K562 (cell line): ENCODE data around the gene ANKS1A. TPM values are rescaled to one million over a fixed set of nuclear protein-coding genes. Genes with fewer than 3 reads are reported as not detected.

Experiments used
- ATAC-seq: fragments of 200-7000 bp; cut with Tn5 transposase; 3 replicates; pipeline ENCODE4 v1.9.1; 2020; ENCODE audit warnings: moderate library complexity
- BruUV-seq: library from RNA; stranded (reverse); fragments of 400-500 nt; replicated peaks from 2 replicates; lab custom pipeline; 2021; lab: Mats Ljungman, UMichigan
- CTCF ChIA-PET: fragments of 300-600 bp; formaldehyde crosslinking; extraction: SDS; loops from one replicate; lab custom pipeline; 2021; ENCODE audit warnings: low intra/inter-chr PET ratio; lab: Yijun Ruan, JAX
- POLR2A ChIA-PET: fragments of 300-600, 350-650 bp; sonication (Branson Sonifier 250); formaldehyde crosslinking; extraction: SDS; loops from one replicate; lab custom pipeline; 2021; ENCODE audit warnings: antibody characterized with exemption, inconsistent platforms; lab: Yijun Ruan, JAX
- DNase-seq, 4 experiments: peaks; one replicate each; pipeline versions ENCODE4 v3.0.0 to v3.0.0-alpha.2; 2011 to 2018; ENCODE audit warnings: low spot score in 3 of 4, mixed read lengths in 3 of 4; ENCODE audit errors: extremely low read depth in 1 of 4
- FAIRE-seq: peaks from 2 replicates; lab custom pipeline; 2011; peaks lifted over from hg19 to GRCh38; lab: Jason Lieb, UNC
- H2AFZ ChIP-seq: 2 replicates; pipeline ENCODE4 v1.6.0; 2011; ENCODE audit warnings: low read depth, low read length, control low read depth, inconsistent platforms
- H3K27ac ChIP-seq: fragments of 200-600 bp; 3 replicates; pipeline ENCODE4 v1.8.0; 2011; ENCODE audit warnings: low read depth, mild to moderate bottlenecking, control low read depth, inconsistent platforms, low read length, moderate library complexity, mixed read lengths; ENCODE audit errors: extremely low read depth
- H3K27me3 ChIP-seq, 2 experiments: fragments of 300-600 bp in 1 of 2; 2 replicates in 1 of 2; 3 replicates in 1 of 2; pipeline versions ENCODE4 v1.6.0 to v1.8.0; 2011; ENCODE audit warnings: inconsistent platforms in 2 of 2, low read length in 2 of 2, mild to moderate bottlenecking in 1 of 2, mixed read lengths in 1 of 2, moderate library complexity in 1 of 2; ENCODE audit not compliant: control insufficient read depth in 2 of 2, insufficient read depth in 2 of 2
- H3K36me3 ChIP-seq: fragments of 300-600 bp; 3 replicates; pipeline ENCODE4 v1.8.0; 2011; ENCODE audit warnings: mild to moderate bottlenecking, low read length, inconsistent platforms; ENCODE audit not compliant: control insufficient read depth, insufficient read depth
- H3K4me1 ChIP-seq, 2 experiments: fragments of 200-600 bp in 1 of 2; replicated peaks in 1 of 2; 2 replicates in 1 of 2; 3 replicates in 1 of 2; pipeline versions ENCODE4 v1.5.1 to v1.8.0; 2011; ENCODE audit warnings: inconsistent platforms in 2 of 2, low read length in 2 of 2, mild to moderate bottlenecking in 1 of 2, mixed read lengths in 1 of 2, moderate library complexity in 1 of 2; ENCODE audit not compliant: control insufficient read depth in 2 of 2, insufficient read depth in 2 of 2
- H3K4me2 ChIP-seq: 2 replicates; pipeline ENCODE4 v1.6.1; 2011; ENCODE audit warnings: low read length, control low read depth, inconsistent platforms, mixed read lengths; ENCODE audit not compliant: insufficient read depth
- H3K4me3 ChIP-seq: fragments of 200-600 bp; sonication (generic), shearing (Covaris generic); 2 replicates; pipeline ENCODE4 v1.5.1; 2016; ENCODE audit warnings: control low read depth, inconsistent platforms
- H3K79me2 ChIP-seq: fragments of 200-600 bp; 3 replicates; pipeline ENCODE4 v1.8.0; 2011; ENCODE audit warnings: low read length, inconsistent platforms; ENCODE audit not compliant: control insufficient read depth, insufficient read depth
- H3K9ac ChIP-seq, 2 experiments: 2 replicates each; pipeline versions ENCODE4 v1.6.0 to v1.6.1; 2011; ENCODE audit warnings: low read depth in 2 of 2, low read length in 2 of 2, control low read depth in 1 of 2, inconsistent platforms in 1 of 2, mild to moderate bottlenecking in 1 of 2, mixed read lengths in 1 of 2; ENCODE audit not compliant: insufficient read depth in 1 of 2
- H3K9me1 ChIP-seq: one replicate; pipeline ENCODE4 v1.6.0; 2011; ENCODE audit warnings: inconsistent platforms, mild to moderate bottlenecking, low read length, moderate library complexity; ENCODE audit not compliant: control insufficient read depth, insufficient read depth
- H3K9me3 ChIP-seq: replicated peaks from 2 replicates; pipeline ENCODE4 v1.5.1; 2011; ENCODE audit warnings: low read depth, low read length, inconsistent platforms; ENCODE audit not compliant: control insufficient read depth, insufficient read depth
- H4K20me1 ChIP-seq: replicated peaks from 2 replicates; pipeline ENCODE4 v1.6.1; 2011; ENCODE audit warnings: low read length, inconsistent platforms, mixed read lengths; ENCODE audit not compliant: control insufficient read depth, insufficient read depth
- ADNP ChIP-seq: fragments of 200-800 bp; sonication (Bioruptor generic); IDR thresholded peaks from 2 replicates; pipeline ENCODE4 v1.6.1; 2016; ENCODE audit warnings: missing genetic modification characterization, missing compliant biosample characterization
- MECOM ChIP-seq: fragments of 250-450 bp; sonication (Bioruptor Pico); IDR thresholded peaks from 2 replicates; pipeline ENCODE4 v1.8.0; 2022; ENCODE audit warnings: inconsistent platforms
- NR2F6 ChIP-seq: fragments of 450-650 bp; formaldehyde crosslinking; IDR thresholded peaks from 2 replicates; pipeline ENCODE4 v1.4.0; 2020; ENCODE audit warnings: mild to moderate bottlenecking
- POLR3G ChIP-seq: IDR thresholded peaks from 2 replicates; pipeline ENCODE4 v1.6.1; 2011; ENCODE audit not compliant: insufficient read length, insufficient replicate concordance; ENCODE audit errors: extremely low read depth
- PRPF4 ChIP-seq: fragments of 200-400 bp; formaldehyde crosslinking; IDR thresholded peaks from one replicate; pipeline ENCODE4 v1.6.1; 2017; ENCODE audit warnings: low read length, low read depth, mild to moderate bottlenecking; ENCODE audit not compliant: insufficient read depth, poor library complexity, severe bottlenecking
- SIX5 ChIP-seq, 2 experiments: IDR thresholded peaks; 2 replicates each; pipeline ENCODE4 v1.6.1; 2011; ENCODE audit warnings: low read length in 2 of 2, borderline replicate concordance in 1 of 2, low read depth in 1 of 2, mild to moderate bottlenecking in 1 of 2, moderate library complexity in 1 of 2; ENCODE audit not compliant: insufficient read depth in 1 of 2
- TOE1 ChIP-seq, 2 experiments: fragments of 450-650 bp in 1 of 2; sonication (generic) in 1 of 2; formaldehyde crosslinking in 1 of 2; IDR thresholded peaks; 2 replicates each; pipeline versions ENCODE4 v1.7.1 to v1.8.0; 2016 to 2022; ENCODE audit warnings: borderline replicate concordance in 2 of 2, mild to moderate bottlenecking in 2 of 2, antibody characterized with exemption in 1 of 2, inconsistent platforms in 1 of 2, low read depth in 1 of 2, missing genetic modification reagents in 1 of 2, moderate library complexity in 1 of 2
- ZEB2 ChIP-seq: fragments of 450-650 bp; IDR thresholded peaks from 2 replicates; pipeline ENCODE4 v1.6.1; 2016
- ZNF143 ChIP-seq: sonication (generic); formaldehyde crosslinking; IDR thresholded peaks from 2 replicates; pipeline ENCODE4 v1.9.0; 2022; ENCODE audit warnings: mild to moderate bottlenecking, missing genetic modification reagents
- ZNF174 ChIP-seq: fragments of 250-450 bp; sonication (Bioruptor Pico); IDR thresholded peaks from 2 replicates; pipeline ENCODE4 v1.4.0; 2020; ENCODE audit warnings: mild to moderate bottlenecking
- ZNF324 ChIP-seq: fragments of 250-450 bp; sonication (Bioruptor Pico); IDR thresholded peaks from 2 replicates; pipeline ENCODE4 v1.4.0; 2020; ENCODE audit warnings: mild to moderate bottlenecking
- ZNF75A ChIP-seq: fragments of 450-650 bp; formaldehyde crosslinking; IDR thresholded peaks from 2 replicates; pipeline ENCODE4 v1.4.0; 2020; ENCODE audit warnings: mild to moderate bottlenecking
- WGBS: fragments of 100-300 bp; shearing (Covaris generic); methylation state at CpG from one replicate; pipeline ENCODE4 v1.1.6; 2016; ENCODE audit warnings: low coverage, mixed read lengths; ENCODE audit not compliant: insufficient coverage; ENCODE audit errors: missing lambda C conversion rate; 5-methylcytosine and 5-hydroxymethylcytosine counted together
- in situ Hi-C: fragments of 300-500 bp; cut with MboI; formaldehyde crosslinking; loops from 4 replicates; pipeline ENCODE4 v1.15.0; 2018; ENCODE audit warnings: inconsistent platforms, mixed read lengths
- intact Hi-C: fragments of 100-400 bp; cut with micrococcal nuclease; formaldehyde crosslinking; loops from 2 replicates; pipeline ENCODE4 v1.14.2; 2022
- polyA plus RNA-seq, 8 experiments: library from polyadenylated mRNA; depleted of rRNA in 4 of 8; stranded (reverse) in 5 of 8; unstranded in 3 of 8; fragments of >200 nt; fragmentation: Nextera tagmentation in 2 of 8; fragmentation: Illumina TruSeq in 1 of 8; extraction: Ambion mirVana in 2 of 8; extraction: Trizol in 1 of 8; gene quantifications; 2 replicates each; pipeline versions ENCODE4 v1.2.1 to v1.2.3, GENCODE V29; 2011 to 2014; ENCODE audit warnings: inconsistent platforms in 1 of 8, missing spikeins in 1 of 8
- total RNA-seq, 7 experiments: library from RNA; depleted of rRNA in 6 of 7; stranded (reverse); fragments of >200 nt in 6 of 7; fragmentation: Illumina TruSeq in 2 of 7; extraction: Trizol in 2 of 7; gene quantifications; 2 replicates each; pipeline versions ENCODE4 v1.2.1 to v1.2.3, GENCODE V29; 2011 to 2021; ENCODE audit warnings: low replicate concordance in 1 of 7
- TF ChIP-seq, protein P1 (sequence below), 3 experiments: fragments of 200-800 bp in 1 of 3; fragments of 250-450 bp in 1 of 3; fragments of 450-650 bp in 1 of 3; sonication (Bioruptor Pico) in 1 of 3; sonication (Bioruptor generic) in 1 of 3; formaldehyde crosslinking in 1 of 3; IDR thresholded peaks; 2 replicates each; pipeline versions ENCODE4 v1.6.1 to v1.8.0; 2016 to 2022; ENCODE audit warnings: mild to moderate bottlenecking in 2 of 3, missing genetic modification characterization in 2 of 3, missing compliant biosample characterization in 1 of 3, moderate library complexity in 1 of 3
- TF ChIP-seq, protein P2 (sequence below): sonication (generic); formaldehyde crosslinking; IDR thresholded peaks from 2 replicates; pipeline ENCODE4 v1.8.1; 2023; ENCODE audit warnings: mild to moderate bottlenecking, missing genetic modification reagents

Gene ANKS1A
- total and polyA plus RNA-seq, 9 of the 15 experiments (the other 6 are each of a cell fraction or from before 2014, with no cell fraction given) = 1.1 to 13.8 (median 5.3) TPM

DNA sequence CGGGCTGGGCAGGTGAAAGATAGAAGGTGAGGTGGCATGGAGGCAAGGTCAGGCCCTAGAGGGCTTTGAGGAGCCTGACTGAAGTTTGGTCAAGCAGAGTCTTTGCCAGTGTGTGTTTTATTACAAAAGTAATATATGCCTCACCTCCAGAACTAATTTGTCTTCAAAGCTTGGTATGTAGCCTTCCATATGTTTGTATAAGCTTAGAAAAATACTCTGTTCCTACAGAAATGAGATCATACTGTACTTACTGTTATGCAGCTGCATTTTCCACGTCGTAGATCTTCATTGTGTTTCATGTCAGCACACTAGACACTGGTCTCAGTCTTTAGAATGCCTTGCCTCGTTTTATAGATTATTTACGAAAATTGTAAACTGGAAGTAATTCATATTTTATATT lies 61.8 kb downstream of the ANKS1A start (continued):
- no peak for TF ChIP-seq TOE1 (IDR thresholded peaks at IDR 0.05; ENCODE audit: borderline replicate concordance)
- TF ChIP-seq TOE1 (CRISPR knock-in tag; IDR thresholded peaks at IDR 0.05; ENCODE audit: borderline replicate concordance, low read depth) = no peak

DNA sequence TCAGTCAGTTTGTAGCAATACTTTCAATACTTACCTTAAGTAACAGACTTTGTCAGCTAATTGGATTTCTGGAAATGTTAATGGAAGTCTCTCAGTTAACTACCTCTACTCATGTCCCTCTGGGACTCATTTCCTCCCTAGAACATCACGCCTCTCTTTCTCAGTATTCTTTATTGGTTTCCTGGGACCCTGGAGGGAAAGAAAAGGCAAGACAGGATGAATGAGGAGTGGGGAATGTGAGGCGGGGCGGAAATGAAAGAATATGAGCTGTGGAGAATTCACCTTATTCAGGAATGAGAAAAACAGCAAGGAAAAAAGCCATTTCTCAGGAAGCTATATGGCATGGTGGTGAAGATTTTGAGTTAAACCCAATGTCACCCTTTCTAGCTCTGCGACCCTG lies 62.7 kb downstream of the ANKS1A start:
- Histone ChIP-seq H3K9ac (no peak overlapping the region), H3K4me1 (peaks cover 0 to 4% of the 10 kb centered on the region in 2 experiments; a peak in 2 of 5 replicates), H3K27ac (no peak overlapping the region), H4K20me1 (no peaks in the 10 kb centered on the region), H3K4me3 (no peak overlapping the region), H3K36me3 (no peaks in the 10 kb centered on the region), H3K4me2 (no peak overlapping the region), H3K79me2 (no peaks in the 10 kb centered on the region), H2AFZ (no peak overlapping the region), H3K27me3 (no peaks in the 10 kb centered on the region), H3K9me1 (no peaks in the 10 kb centered on the region), H3K9me3 (no peaks in the 10 kb centered on the region)
- DNase-seq (no peak), FAIRE-seq (no peak), ATAC-seq (no peak)
- CTCF ChIA-PET = no interaction called here
- 69% methylated on average over 4 of the region's 4 CpGs for WGBS
- POLR2A ChIA-PET = interaction anchor here (0.9 to 1.2 kb wide), 3 partner anchors 10 to 188 kb away, joined by 3 read pairs; no protein-coding TSS in a partner anchor
- no TSS peak for BruUV-seq
- intact Hi-C loops = no loop called here
- in situ Hi-C loops = no loop called here
- TF ChIP-seq ZNF174 (CRISPR knock-in tag) (no peak), ZNF143 (CRISPR knock-in tag) (no peak), ZEB2 (no peak), ADNP (tag) (no peak), NR2F6 (CRISPR knock-in tag) (no peak), ZNF324 (CRISPR knock-in tag) (no peak), PRPF4 (no peak), MECOM (CRISPR knock-in tag) (no peak), SIX5 (IDR thresholded peaks at IDR 0.05; ENCODE audit: borderline replicate concordance in 1 of 2, insufficient read depth in 1 of 2, low read depth in 1 of 2, low read length in 2 of 2) (no peak), POLR3G (no peak), ZNF75A (CRISPR knock-in tag) (no peak)
- TF ChIP-seq, protein P1, sequence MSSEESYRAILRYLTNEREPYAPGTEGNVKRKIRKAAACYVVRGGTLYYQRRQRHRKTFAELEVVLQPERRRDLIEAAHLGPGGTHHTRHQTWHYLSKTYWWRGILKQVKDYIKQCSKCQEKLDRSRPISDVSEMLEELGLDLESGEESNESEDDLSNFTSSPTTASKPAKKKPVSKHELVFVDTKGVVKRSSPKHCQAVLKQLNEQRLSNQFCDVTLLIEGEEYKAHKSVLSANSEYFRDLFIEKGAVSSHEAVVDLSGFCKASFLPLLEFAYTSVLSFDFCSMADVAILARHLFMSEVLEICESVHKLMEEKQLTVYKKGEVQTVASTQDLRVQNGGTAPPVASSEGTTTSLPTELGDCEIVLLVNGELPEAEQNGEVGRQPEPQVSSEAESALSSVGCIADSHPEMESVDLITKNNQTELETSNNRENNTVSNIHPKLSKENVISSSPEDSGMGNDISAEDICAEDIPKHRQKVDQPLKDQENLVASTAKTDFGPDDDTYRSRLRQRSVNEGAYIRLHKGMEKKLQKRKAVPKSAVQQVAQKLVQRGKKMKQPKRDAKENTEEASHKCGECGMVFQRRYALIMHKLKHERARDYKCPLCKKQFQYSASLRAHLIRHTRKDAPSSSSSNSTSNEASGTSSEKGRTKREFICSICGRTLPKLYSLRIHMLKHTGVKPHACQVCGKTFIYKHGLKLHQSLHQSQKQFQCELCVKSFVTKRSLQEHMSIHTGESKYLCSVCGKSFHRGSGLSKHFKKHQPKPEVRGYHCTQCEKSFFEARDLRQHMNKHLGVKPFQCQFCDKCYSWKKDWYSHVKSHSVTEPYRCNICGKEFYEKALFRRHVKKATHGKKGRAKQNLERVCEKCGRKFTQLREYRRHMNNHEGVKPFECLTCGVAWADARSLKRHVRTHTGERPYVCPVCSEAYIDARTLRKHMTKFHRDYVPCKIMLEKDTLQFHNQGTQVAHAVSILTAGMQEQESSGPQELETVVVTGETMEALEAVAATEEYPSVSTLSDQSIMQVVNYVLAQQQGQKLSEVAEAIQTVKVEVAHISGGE (CRISPR knock-in tag; IDR thresholded peaks at IDR 0.05) = no peak
- TF ChIP-seq, protein P2, sequence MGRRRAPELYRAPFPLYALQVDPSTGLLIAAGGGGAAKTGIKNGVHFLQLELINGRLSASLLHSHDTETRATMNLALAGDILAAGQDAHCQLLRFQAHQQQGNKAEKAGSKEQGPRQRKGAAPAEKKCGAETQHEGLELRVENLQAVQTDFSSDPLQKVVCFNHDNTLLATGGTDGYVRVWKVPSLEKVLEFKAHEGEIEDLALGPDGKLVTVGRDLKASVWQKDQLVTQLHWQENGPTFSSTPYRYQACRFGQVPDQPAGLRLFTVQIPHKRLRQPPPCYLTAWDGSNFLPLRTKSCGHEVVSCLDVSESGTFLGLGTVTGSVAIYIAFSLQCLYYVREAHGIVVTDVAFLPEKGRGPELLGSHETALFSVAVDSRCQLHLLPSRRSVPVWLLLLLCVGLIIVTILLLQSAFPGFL = no peak
